ENCODE measurements around the gene C4orf54. TPM values are rescaled to one million over a fixed set of nuclear protein-coding genes. Genes with fewer than 3 reads are reported as not detected.

The C4orf54 gene
- total RNA-seq, 1 experiment from 2014 or later: not detected

DNA sequence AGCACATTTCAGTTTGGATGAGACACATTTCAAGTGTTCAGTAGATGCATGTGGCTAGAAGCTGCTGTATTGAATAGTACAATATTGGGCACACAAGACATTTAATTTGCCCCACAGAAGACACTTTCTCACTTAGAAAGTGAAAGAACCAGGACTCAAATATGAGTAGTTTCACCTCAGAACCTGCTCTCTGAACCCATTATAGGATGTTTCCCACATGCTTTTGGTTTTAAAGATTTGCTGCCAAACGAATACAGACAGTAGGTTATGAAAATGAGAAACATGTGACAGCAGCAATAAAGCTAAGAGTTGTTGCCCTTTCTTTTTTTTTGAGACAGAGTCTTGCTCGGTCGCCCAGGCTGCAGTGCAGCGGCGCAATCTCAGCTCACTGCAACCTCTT is 32.3 kb downstream of the C4orf54 start:
- no peak overlapping the region for H2BK20ac ChIP-seq (ENCODE audit: low read depth, low read length, poor library complexity, severe bottlenecking)
- Mint-ChIP-seq H3K36me3 (ENCODE audit: insufficient read depth in 1 of 3, low read depth in 3 of 3) (no peaks in the 10 kb centered on the region), H3K9me3 (no peaks in the 10 kb centered on the region), H3K27ac (no peak overlapping the region), H3K27me3 (ENCODE audit: low read depth) (no peaks in the 10 kb centered on the region), H3K4me3 (no peak overlapping the region), H3K4me1 (peaks cover 16 to 19% of the 10 kb centered on the region in 2 experiments)
- H3K9me3 ChIP-seq (ENCODE audit: control insufficient read depth, low read depth, low read length): no peaks in the 10 kb centered on the region
- H3T11ph ChIP-seq (ENCODE audit: low read length): no peak overlapping the region
- no peak overlapping the region for H3K18ac ChIP-seq (ENCODE audit: insufficient read length, low read depth, low read length)
- no peaks in the 10 kb centered on the region for H4K20me1 ChIP-seq (ENCODE audit: control insufficient read depth, insufficient read depth, insufficient read length)
- WGBS (ENCODE audit: extremely low coverage, insufficient read length, low lambda C conversion rate): no CpG with 5 or more reads among the region's 5 CpGs
- no peak overlapping the region for H2AFZ ChIP-seq (ENCODE audit: low read length)
- H3K79me2 ChIP-seq (ENCODE audit: insufficient read depth, low read length): no peaks in the 10 kb centered on the region
- H4K8ac ChIP-seq (replicated peaks; ENCODE audit: insufficient read length, low read depth, low read length): no peak overlapping the region
- no peak overlapping the region for H3K9ac ChIP-seq (ENCODE audit: extremely low read depth, insufficient read length, low read length)
- no peaks in the 10 kb centered on the region; the same call in 1 of the 2 replicates for H3K4me1 ChIP-seq (ENCODE audit: insufficient read depth, low read length)
- no peak overlapping the region for H3K14ac ChIP-seq (ENCODE audit: insufficient read depth, low read length)
- no peak for DNase-seq
- no peak overlapping the region for H2AK5ac ChIP-seq (ENCODE audit: insufficient read length, low read length)
- H3K27me3 ChIP-seq (ENCODE audit: insufficient read depth, low read length): no peaks in the 10 kb centered on the region
- no peak overlapping the region for H2BK5ac ChIP-seq (ENCODE audit: insufficient read length, low read length)
- H2BK15ac ChIP-seq (ENCODE audit: low read depth, low read length): no peak overlapping the region
- no peak overlapping the region for H3K4ac ChIP-seq (ENCODE audit: low read depth, low read length)
- no peak for TF ChIP-seq CTCF (conservative IDR thresholded peaks at IDR 0.05)
- H3K4me2 ChIP-seq (ENCODE audit: insufficient read depth, insufficient read length, low read length): no peak overlapping the region
- no peak overlapping the region for H2BK12ac ChIP-seq (ENCODE audit: insufficient read length, low read depth, low read length)
- no peaks in the 10 kb centered on the region for H3K79me1 ChIP-seq (ENCODE audit: insufficient read depth, low read depth, low read length, poor library complexity, severe bottlenecking)
- H2BK120ac ChIP-seq (ENCODE audit: low read depth, low read length, poor library complexity, severe bottlenecking): no peak overlapping the region
- no peaks in the 10 kb centered on the region for H3K23me2 ChIP-seq (ENCODE audit: insufficient read length, low read depth, low read length, poor library complexity, severe bottlenecking)
- H3K23ac ChIP-seq (ENCODE audit: insufficient read length, low read depth, low read length): no peak overlapping the region
- H4K5ac ChIP-seq (ENCODE audit: insufficient read length, low read depth, low read length): no peak overlapping the region
- no peak overlapping the region for H4K91ac ChIP-seq (ENCODE audit: insufficient read length, low read depth, low read length)
- no peak overlapping the region for H3K27ac ChIP-seq (ENCODE audit: insufficient read length, low read depth, low read length)
- no peak overlapping the region for H3K56ac ChIP-seq (ENCODE audit: insufficient read length, low read depth, low read length)

All from H9 (cell line).